GM10847 (cell line): Measurements from ENCODE around the gene EXOSC9.

Experiments
- POLR2A ChIP-seq: IDR thresholded peaks from 2 replicates; pipeline ENCODE4 v1.6.1; 2011; ENCODE audit not compliant: insufficient read length; ENCODE audit errors: extremely low read depth

EXOSC9 gene

GRCh38 chr4:121851354-121851753, 50.2 kb downstream of the EXOSC9 start:
- TF ChIP-seq POLR2A, result no peak

DNA sequence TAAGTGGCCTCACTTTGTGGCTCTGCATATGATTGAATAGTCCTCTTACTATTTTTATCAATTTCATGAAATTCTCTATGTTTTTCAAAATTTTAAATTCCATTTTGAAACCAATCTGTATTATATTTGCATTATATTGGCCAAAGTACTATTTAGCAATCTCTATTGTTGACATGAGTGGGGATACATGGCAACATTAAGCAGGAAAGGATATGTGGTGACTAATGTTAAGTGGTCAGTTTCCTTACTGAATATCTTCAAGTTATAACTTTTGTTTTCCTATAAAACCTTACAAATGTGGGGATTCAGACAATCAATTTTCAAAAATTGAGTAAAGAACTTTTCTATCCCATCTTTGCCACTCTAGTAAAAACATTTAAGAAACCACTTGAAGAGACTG, 59.0 kb downstream of the EXOSC9 start:
- no peak for TF ChIP-seq POLR2A

GRCh38 chr4:121861426-121861825, 60.3 kb downstream of the EXOSC9 start:
- no peak for TF ChIP-seq POLR2A

- no peak for TF ChIP-seq POLR2A
Measured at GRCh38 chr4:121863799-121864198, 62.7 kb downstream of the EXOSC9 start.
